Transverse colon (tissue), 3 donors: ENCODE results near the gene DHFR.
"Not testable (repeated sequence)": the region's sequence is repeated elsewhere in the genome, so short reads cannot be mapped to it uniquely, and the experiment has no call there.

Experiments used
- CTCF ChIP-seq, 5 experiments: fragments of 200-600 bp in 3 of 5; fragments of 450-650 bp in 2 of 5; sonication (generic) in 3 of 5; IDR thresholded peaks; 1 replicate in 2 of 5; 2 replicates in 3 of 5; pipeline ENCODE4 v1.5.1; 2016 to 2017; ENCODE audit warnings: antibody characterized with exemption in 5 of 5, inconsistent platforms in 3 of 5, mild to moderate bottlenecking in 2 of 5, moderate library complexity in 1 of 5
- POLR2A ChIP-seq: fragments of 450-650 bp; IDR thresholded peaks from one replicate; pipeline ENCODE4 v1.6.1; 2016; ENCODE audit warnings: antibody characterized with exemption, mild to moderate bottlenecking, moderate library complexity

DNA sequence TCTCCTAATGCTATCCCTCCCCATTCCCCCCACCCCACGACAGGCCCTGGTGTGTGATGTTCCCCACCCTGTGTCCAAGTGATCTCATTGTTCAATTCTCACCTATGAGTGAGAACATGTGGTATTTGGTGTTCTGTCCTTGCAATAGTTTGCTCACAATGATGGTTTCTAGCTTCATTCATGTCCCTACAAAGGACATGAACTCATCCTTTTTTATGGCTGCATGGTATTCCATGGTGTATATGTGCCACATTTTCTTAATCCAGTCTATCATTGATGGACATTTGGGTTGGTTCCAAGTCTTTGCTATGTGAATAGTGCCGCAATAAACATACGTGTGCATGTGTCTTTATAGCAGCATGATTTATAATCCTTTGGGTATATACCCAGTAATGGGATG is 74.5 kb downstream of the DHFR start:
- TF ChIP-seq CTCF (IDR thresholded peaks at IDR 0.05); POLR2A: not testable (repeated sequence)
